ENCODE data around the gene CHRNA7. TPM values are rescaled to one million over a fixed set of nuclear protein-coding genes. Genes with fewer than 3 reads are reported as not detected.

CHRNA7 gene
- total RNA-seq, 1 donor from 2014 or later, result 0.73 TPM

DNA sequence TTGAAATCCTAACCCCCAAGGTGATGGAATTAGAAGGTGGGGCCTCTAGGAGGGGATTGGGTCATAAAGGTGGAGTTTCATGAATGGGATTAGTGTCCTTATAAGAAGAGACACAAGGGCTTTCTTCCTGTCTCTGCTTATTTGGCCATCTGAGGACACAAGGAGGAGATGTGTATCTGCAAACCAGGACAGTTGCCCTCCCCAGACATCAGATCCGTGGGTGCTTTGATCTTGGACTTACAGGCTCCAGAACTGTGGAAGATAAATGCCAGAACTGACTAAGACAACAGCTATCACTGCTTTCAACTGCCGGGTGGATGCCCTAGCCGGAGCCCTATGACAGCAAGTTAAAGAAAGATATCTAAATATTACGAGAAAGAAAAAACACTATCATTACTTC is 94.4 kb downstream of the CHRNA7 start:
- no peaks in the 10 kb centered on the region for H3K36me3 Mint-ChIP-seq (ENCODE audit: unreplicated experiment)
- H3K4me3 Mint-ChIP-seq (ENCODE audit: unreplicated experiment), result no peak overlapping the region
- no peak for DNase-seq (ENCODE audit: extremely low spot score, unreplicated experiment)
- no peak overlapping the region for H3K27ac Mint-ChIP-seq (ENCODE audit: unreplicated experiment)
- no peak for TF ChIP-seq CTCF (IDR thresholded peaks at IDR 0.05)
- H3K4me1 Mint-ChIP-seq (ENCODE audit: unreplicated experiment), result no peaks in the 10 kb centered on the region
- H3K27me3 Mint-ChIP-seq (ENCODE audit: unreplicated experiment), result peaks cover 26% of the 10 kb centered on the region
- H3K9me3 Mint-ChIP-seq (ENCODE audit: unreplicated experiment), result no peaks in the 10 kb centered on the region

- Mint-ChIP-seq H3K36me3 (ENCODE audit: unreplicated experiment) (no peaks in the 10 kb centered on the region), H3K4me1 (ENCODE audit: unreplicated experiment) (no peaks in the 10 kb centered on the region), H3K9me3 (ENCODE audit: unreplicated experiment) (no peaks in the 10 kb centered on the region), H3K4me3 (ENCODE audit: unreplicated experiment) (no peak overlapping the region), H3K27me3 (ENCODE audit: unreplicated experiment) (peaks cover 26% of the 10 kb centered on the region), H3K27ac (ENCODE audit: unreplicated experiment) (no peak overlapping the region)
- no peak for TF ChIP-seq CTCF (IDR thresholded peaks at IDR 0.05)
- no peak for DNase-seq (ENCODE audit: extremely low spot score, unreplicated experiment)
Measured at GRCh38 chr15:32125595-32125994, 95.3 kb downstream of the CHRNA7 start.

DNA sequence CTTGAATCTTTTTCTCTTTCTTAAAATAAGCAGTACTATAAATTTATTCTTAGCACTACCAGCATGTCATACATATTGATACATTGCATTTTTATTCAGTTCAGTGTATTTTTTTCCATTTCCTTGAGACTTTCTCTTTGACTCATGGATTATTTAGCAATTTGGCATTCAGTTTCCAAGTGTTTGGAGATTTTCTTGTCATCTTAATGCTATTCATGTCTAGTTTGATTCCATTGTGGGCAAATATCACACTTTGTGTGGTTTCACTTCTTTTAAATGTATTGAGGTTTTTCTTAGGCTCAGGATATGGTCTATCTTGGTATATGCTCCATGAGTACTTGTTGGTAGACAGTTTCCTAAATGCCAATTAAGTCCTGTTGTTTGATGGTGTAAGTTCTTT is 99.5 kb downstream of the CHRNA7 start:
- Mint-ChIP-seq H3K27me3 (ENCODE audit: unreplicated experiment) (peaks cover 15% of the 10 kb centered on the region), H3K4me3 (ENCODE audit: unreplicated experiment) (no peak overlapping the region), H3K4me1 (ENCODE audit: unreplicated experiment) (no peaks in the 10 kb centered on the region), H3K27ac (ENCODE audit: unreplicated experiment) (no peak overlapping the region), H3K9me3 (ENCODE audit: unreplicated experiment) (no peaks in the 10 kb centered on the region), H3K36me3 (ENCODE audit: unreplicated experiment) (no peaks in the 10 kb centered on the region)
- no peak for TF ChIP-seq CTCF (IDR thresholded peaks at IDR 0.05)
- DNase-seq (ENCODE audit: extremely low spot score, unreplicated experiment), result no peak

GRCh38 chr15:32130823-32131222 is 100.5 kb downstream of the CHRNA7 start:
- H3K27ac Mint-ChIP-seq (ENCODE audit: unreplicated experiment), result no peak overlapping the region
- H3K9me3 Mint-ChIP-seq (ENCODE audit: unreplicated experiment), result no peaks in the 10 kb centered on the region
- no peak for DNase-seq (ENCODE audit: extremely low spot score, unreplicated experiment)
- H3K27me3 Mint-ChIP-seq (ENCODE audit: unreplicated experiment), result peaks cover 14% of the 10 kb centered on the region
- no peak overlapping the region for H3K4me3 Mint-ChIP-seq (ENCODE audit: unreplicated experiment)
- no peaks in the 10 kb centered on the region for H3K36me3 Mint-ChIP-seq (ENCODE audit: unreplicated experiment)
- H3K4me1 Mint-ChIP-seq (ENCODE audit: unreplicated experiment), result no peaks in the 10 kb centered on the region
- no peak for TF ChIP-seq CTCF (IDR thresholded peaks at IDR 0.05)

GRCh38 chr15:32131803-32132202 is 101.5 kb downstream of the CHRNA7 start:
- DNase-seq (ENCODE audit: extremely low spot score, unreplicated experiment), result no peak
- Mint-ChIP-seq H3K4me1 (ENCODE audit: unreplicated experiment) (no peaks in the 10 kb centered on the region), H3K9me3 (ENCODE audit: unreplicated experiment) (no peaks in the 10 kb centered on the region), H3K27me3 (ENCODE audit: unreplicated experiment) (peaks cover 8% of the 10 kb centered on the region), H3K4me3 (ENCODE audit: unreplicated experiment) (no peak overlapping the region), H3K36me3 (ENCODE audit: unreplicated experiment) (no peaks in the 10 kb centered on the region), H3K27ac (ENCODE audit: unreplicated experiment) (no peak overlapping the region)
- no peak for TF ChIP-seq CTCF (IDR thresholded peaks at IDR 0.05)

All from osteocyte (in vitro differentiated cells).